Small intestine (tissue), 7 donors: Measurements from ENCODE around the gene DYNC1H1. TPM values are rescaled to one million over a fixed set of nuclear protein-coding genes. Genes with fewer than 3 reads are reported as not detected.
"Not testable (repeated sequence)": the region's sequence is repeated elsewhere in the genome, so short reads cannot be mapped to it uniquely, and the experiment has no call there.

Experiments used
- DNase-seq, 2 donors: peaks; one replicate each; pipeline versions ENCODE4 v3.0.0 to v3.0.0-alpha.2; 2013
- FAIRE-seq: peaks from 2 replicates; lab custom pipeline; 2012; peaks lifted over from hg19 to GRCh38; lab: Jason Lieb, UNC
- H3K27ac ChIP-seq, 3 donors: one replicate each; pipeline ENCODE4 v1.5.1; 2013; ENCODE audit warnings: low read length in 2 of 3, mild to moderate bottlenecking in 2 of 3, control low read depth in 1 of 3, inconsistent platforms in 1 of 3, low read depth in 1 of 3, moderate library complexity in 1 of 3
- H3K27me3 ChIP-seq, 3 donors: one replicate each; pipeline ENCODE4 v1.6.1; 2013; ENCODE audit warnings: low read length in 3 of 3, inconsistent platforms in 1 of 3; ENCODE audit not compliant: control insufficient read depth in 3 of 3, insufficient read depth in 3 of 3
- H3K36me3 ChIP-seq, 3 donors: one replicate each; pipeline ENCODE4 v1.6.1; 2013; ENCODE audit warnings: low read length in 3 of 3, inconsistent platforms in 1 of 3, low read depth in 1 of 3, mild to moderate bottlenecking in 1 of 3, moderate library complexity in 1 of 3; ENCODE audit not compliant: control insufficient read depth in 3 of 3, insufficient read depth in 2 of 3
- H3K4me1 ChIP-seq, 3 donors: one replicate each; pipeline ENCODE4 v1.6.1; 2013; ENCODE audit warnings: low read length in 2 of 3, inconsistent platforms in 1 of 3, low read depth in 1 of 3, mild to moderate bottlenecking in 1 of 3, moderate library complexity in 1 of 3; ENCODE audit not compliant: control insufficient read depth in 3 of 3, insufficient read depth in 2 of 3
- H3K4me3 ChIP-seq, 3 donors: one replicate each; pipeline ENCODE4 v1.5.1; 2013; ENCODE audit warnings: low read length in 3 of 3, control low read depth in 1 of 3, inconsistent platforms in 1 of 3, low read depth in 1 of 3, mild to moderate bottlenecking in 1 of 3, moderate library complexity in 1 of 3
- H3K9me3 ChIP-seq, 2 donors: one replicate each; pipeline ENCODE4 v1.6.1; 2013; ENCODE audit warnings: low read depth in 1 of 2, low read length in 1 of 2; ENCODE audit not compliant: control insufficient read depth in 2 of 2, insufficient read depth in 1 of 2
- WGBS, 3 donors: extraction: QIAGEN DNeasy Blood & Tissue Kit; methylation state at CpG; one replicate each; pipeline ENCODE4 v1.1.7; 2013; 5-methylcytosine and 5-hydroxymethylcytosine counted together
- polyA plus RNA-seq, 4 donors: library from polyadenylated mRNA; stranded (reverse) in 3 of 4; unstranded in 1 of 4; fragments of 200-250 nt in 3 of 4; fragments of 120-200 nt in 1 of 4; gene quantifications; one replicate each; pipeline versions ENCODE4 v1.2.1 to v1.2.3, GENCODE V29; 2013
- donor health status: healthy with polysubstance abuse.
- donor health status: control.
- donor health status: control.
- donor health status: Bipolar disorder and iron deficiency.
- donor health status: healthy.

Gene DYNC1H1
- polyA plus RNA-seq, 4 donors = 74.3 to 248 (median 116) TPM

DNA sequence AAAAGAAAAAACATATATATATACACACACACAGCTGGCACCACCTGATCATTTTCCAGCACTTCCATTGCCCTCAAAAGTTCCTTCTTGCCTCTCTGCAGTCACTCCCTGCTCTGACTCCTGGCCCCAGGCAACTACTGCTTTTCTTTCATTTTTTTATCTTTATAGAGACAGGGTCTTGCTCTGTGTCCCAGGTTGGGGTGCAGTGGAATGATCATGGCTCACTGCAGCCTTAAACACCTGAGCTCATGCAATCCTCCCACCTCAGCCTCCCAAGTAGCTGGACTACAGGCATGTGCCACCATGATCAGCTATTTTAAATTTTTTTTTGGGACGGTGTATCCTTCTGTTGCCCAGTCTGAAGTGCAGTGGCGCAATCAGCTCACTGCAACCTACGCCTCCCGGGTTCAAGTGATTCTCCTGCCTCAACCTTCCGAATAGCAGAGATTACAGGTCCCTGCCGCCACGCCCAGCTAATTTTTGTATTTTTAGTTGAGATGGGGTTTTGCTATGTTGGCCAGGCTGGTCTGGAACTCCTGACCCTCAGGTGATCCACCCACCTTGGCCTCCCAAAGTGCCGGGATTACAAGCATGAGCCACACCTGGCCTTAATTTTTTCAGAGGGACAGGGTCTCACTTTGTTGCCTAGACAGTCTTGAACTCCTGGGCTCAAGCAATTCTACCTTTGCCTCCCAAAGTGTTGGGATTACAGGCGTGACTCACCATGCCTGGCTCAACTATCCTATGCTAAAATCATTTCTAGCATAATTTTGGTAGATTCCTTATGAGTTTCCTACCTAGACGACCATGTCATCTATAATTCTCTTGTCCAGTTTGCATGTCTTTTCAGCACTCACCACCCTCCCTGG, 114.7 kb downstream of the DYNC1H1 start:
- H3K4me3 ChIP-seq = no peak overlapping the region
- H3K27ac ChIP-seq = no peak overlapping the region
- DNase-seq (no peak), FAIRE-seq (no peak)
- H3K9me3 ChIP-seq = no peaks in the 10 kb centered on the region
- no peaks in the 10 kb centered on the region for H3K27me3 ChIP-seq
- WGBS, 3 donors = 86 to 91% (median 89%) methylated on average over 10 of the region's 10 CpGs
- H3K36me3 ChIP-seq = peaks cover 8 to 44% (median 9%) of the 10 kb centered on the region in 3 donors
- peaks cover 0 to 8% (median 3%) of the 10 kb centered on the region in 3 donors for H3K4me1 ChIP-seq

DNA sequence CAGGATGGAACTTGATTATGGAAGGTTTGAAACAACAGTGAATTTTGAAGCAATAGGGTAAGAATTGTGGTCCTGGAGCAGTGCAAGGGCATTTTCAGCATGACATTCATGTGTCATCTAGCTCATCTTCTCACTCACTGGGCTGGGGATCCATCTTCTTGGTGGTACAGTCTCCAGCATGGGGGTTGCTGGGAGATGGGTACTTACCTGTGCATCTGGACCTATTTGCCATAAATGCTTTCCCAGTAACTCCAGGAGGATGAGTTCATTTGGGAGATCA, 115.3 kb downstream of the DYNC1H1 start:
- no peak for DNase-seq
- peaks cover 10 to 46% (median 11%) of the 10 kb centered on the region in 3 donors for H3K36me3 ChIP-seq
- FAIRE-seq = no peak
- no peaks in the 10 kb centered on the region for H3K27me3 ChIP-seq
- no peak overlapping the region for H3K4me3 ChIP-seq
- no peaks in the 10 kb centered on the region for H3K9me3 ChIP-seq
- peaks cover 0 to 12% (median 3%) of the 10 kb centered on the region in 3 donors for H3K4me1 ChIP-seq
- no peak overlapping the region for H3K27ac ChIP-seq

GRCh38 chr14:102080183-102081080, 116.1 kb downstream of the DYNC1H1 start:
- WGBS, 3 donors = 77 to 84% (median 79%) methylated on average over 14 of the region's 14 CpGs
- Histone ChIP-seq H3K9me3 (no peaks in the 10 kb centered on the region), H3K4me3 (no peak overlapping the region), H3K4me1 (peaks cover 2 to 12% (median 5%) of the 10 kb centered on the region in 3 donors), H3K27ac (no peak overlapping the region), H3K27me3 (no peaks in the 10 kb centered on the region), H3K36me3 (peaks cover 12 to 44% (median 14%) of the 10 kb centered on the region in 3 donors)
- FAIRE-seq (no peak), DNase-seq (no peak)

GRCh38 chr14:102081231-102082080, 117.1 kb downstream of the DYNC1H1 start:
- Histone ChIP-seq H3K27me3 (no peaks in the 10 kb centered on the region), H3K9me3 (no peaks in the 10 kb centered on the region), H3K4me1 (peaks cover 2 to 12% (median 5%) of the 10 kb centered on the region in 3 donors), H3K27ac (no peak overlapping the region), H3K36me3 (peaks cover 12 to 47% (median 14%) of the 10 kb centered on the region in 3 donors), H3K4me3 (no peak overlapping the region)
- FAIRE-seq (no peak), DNase-seq (no peak)
- WGBS, 3 donors = 76 to 85% (median 82%) methylated on average over 7 of the region's 7 CpGs

GRCh38 chr14:102084522-102084921, 120.1 kb downstream of the DYNC1H1 start:
- Histone ChIP-seq H3K4me3 (peak overlapping the region in 1 of 3 donors; percentile 76), H3K4me1 (peaks cover 3 to 21% (median 5%) of the 10 kb centered on the region in 3 donors), H3K36me3 (peaks cover 10 to 25% (median 14%) of the 10 kb centered on the region in 3 donors)
- not testable (repeated sequence) for H3K9me3 ChIP-seq, H3K27me3 ChIP-seq, FAIRE-seq, H3K27ac ChIP-seq, DNase-seq
- WGBS, 3 donors = 11 to 68% (median 21%) methylated on average over 5 of the region's 5 CpGs

DNA sequence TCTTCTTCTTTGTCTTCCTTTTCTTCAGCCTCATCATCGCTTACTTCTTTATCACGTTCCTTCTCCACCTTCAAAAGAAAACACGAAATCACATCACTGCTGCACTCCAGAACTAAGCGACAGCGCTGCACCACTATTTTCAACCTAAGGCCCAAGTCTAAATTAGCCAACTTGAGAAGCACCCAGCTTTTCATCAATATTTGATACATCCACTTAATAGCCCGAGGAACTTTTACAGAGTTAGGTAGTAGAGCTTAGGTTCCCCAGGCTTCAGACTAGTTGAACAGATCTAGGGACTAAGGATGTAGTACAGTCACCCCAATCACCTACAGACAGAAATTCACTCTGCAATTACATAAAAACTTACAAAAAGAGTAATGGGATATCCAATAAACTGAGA, 120.6 kb downstream of the DYNC1H1 start:
- DNase-seq (no peak), FAIRE-seq (no peak)
- H3K4me3 ChIP-seq = peak overlapping the region in 1 of 3 donors; percentile 76
- 16 to 57% (median 29%) methylated on average over 6 of the region's 6 CpGs for WGBS, 3 donors
- peaks cover 3 to 21% (median 5%) of the 10 kb centered on the region in 3 donors for H3K4me1 ChIP-seq
- H3K27ac ChIP-seq = no peak overlapping the region
- no peaks in the 10 kb centered on the region for H3K27me3 ChIP-seq
- peaks cover 10 to 23% (median 14%) of the 10 kb centered on the region in 3 donors for H3K36me3 ChIP-seq
- H3K9me3 ChIP-seq = no peaks in the 10 kb centered on the region

DNA sequence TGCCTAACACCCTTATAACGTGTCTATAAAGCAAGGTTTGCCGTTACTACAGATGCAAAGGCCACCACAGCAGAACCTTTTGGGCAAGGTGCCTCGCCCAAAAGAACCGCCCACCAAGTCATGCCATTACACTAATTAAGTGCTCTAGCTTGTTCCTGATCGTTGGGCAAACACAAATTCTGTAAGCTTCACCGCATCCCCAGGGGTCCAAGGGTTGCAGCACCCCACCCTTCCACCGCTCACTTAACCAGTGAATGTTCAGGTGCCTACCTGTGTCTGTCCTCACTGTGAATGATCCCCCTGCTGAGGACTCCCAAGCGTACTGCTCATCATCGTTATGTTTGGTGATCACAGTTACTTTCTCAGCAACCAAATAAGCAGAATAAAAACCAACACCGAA, 121.1 kb downstream of the DYNC1H1 start:
- Histone ChIP-seq H3K36me3 (peaks cover 10 to 18% (median 12%) of the 10 kb centered on the region in 3 donors), H3K4me3 (peak overlapping the region in 2 of 3 donors; percentile 76 to 88), H3K9me3 (no peaks in the 10 kb centered on the region), H3K27ac (peak overlapping the region in 2 of 3 donors; percentile 97), H3K4me1 (peaks cover 3 to 21% (median 5%) of the 10 kb centered on the region in 3 donors), H3K27me3 (no peaks in the 10 kb centered on the region)
- no peak for FAIRE-seq
- DNase-seq = peak; percentile 55 to 61
- 5 to 25% (median 6%) methylated on average over 10 of the region's 10 CpGs for WGBS, 3 donors
